ENCODE measurements around the gene TRIM44.
"Not testable (repeated sequence)": the region's sequence is repeated elsewhere in the genome, so short reads cannot be mapped to it uniquely, and the experiment has no call there.

TRIM44 gene

GRCh38 chr11:35740061-35740799 is 77.7 kb downstream of the TRIM44 start:
- in situ Hi-C loops (cut with MboI; ENCODE audit: low pct_unique_long_range_greater_than_20kb, low sequenced_read_pairs): no loop called here
- no peak for DNase-seq

- in situ Hi-C loops (cut with MboI; ENCODE audit: low pct_unique_long_range_greater_than_20kb, low sequenced_read_pairs): no loop called here
- peak; percentile 11 for DNase-seq
These were observed 80.3 kb downstream of the TRIM44 start for GRCh38 chr11:35742707-35743454.

- in situ Hi-C loops (cut with MboI; ENCODE audit: low pct_unique_long_range_greater_than_20kb, low sequenced_read_pairs): no loop called here
- DNase-seq: no peak
These were observed 84.0 kb downstream of the TRIM44 start for GRCh38 chr11:35746356-35747153.

GRCh38 chr11:35747668-35748067 is 85.1 kb downstream of the TRIM44 start:
- no peak for DNase-seq
- in situ Hi-C loops (cut with MboI; ENCODE audit: low pct_unique_long_range_greater_than_20kb, low sequenced_read_pairs): no loop called here

GRCh38 chr11:35748644-35749043 is 86.1 kb downstream of the TRIM44 start:
- DNase-seq: no peak
- in situ Hi-C loops (cut with MboI; ENCODE audit: low pct_unique_long_range_greater_than_20kb, low sequenced_read_pairs): no loop called here

GRCh38 chr11:35750315-35750714 is 87.7 kb downstream of the TRIM44 start:
- in situ Hi-C loops (cut with MboI; ENCODE audit: low pct_unique_long_range_greater_than_20kb, low sequenced_read_pairs): no loop called here
- DNase-seq: no peak

- in situ Hi-C loops (cut with MboI; ENCODE audit: low pct_unique_long_range_greater_than_20kb, low sequenced_read_pairs): no loop called here
- no peak for DNase-seq
These were observed 88.5 kb downstream of the TRIM44 start for GRCh38 chr11:35750981-35751663.

- no peak for DNase-seq
- in situ Hi-C loops (cut with MboI; ENCODE audit: low pct_unique_long_range_greater_than_20kb, low sequenced_read_pairs): no loop called here
These were observed 89.1 kb downstream of the TRIM44 start for GRCh38 chr11:35751664-35752061.

GRCh38 chr11:35752115-35752514 is 89.5 kb downstream of the TRIM44 start:
- DNase-seq: no peak

GRCh38 chr11:35753573-35753972 is 91.0 kb downstream of the TRIM44 start:
- in situ Hi-C loops (cut with MboI; ENCODE audit: low pct_unique_long_range_greater_than_20kb, low sequenced_read_pairs); DNase-seq: not testable (repeated sequence)

More at GRCh38 chr11:35752115-35752514, 89.5 kb downstream of the TRIM44 start:
- in situ Hi-C loops (cut with MboI; ENCODE audit: low pct_unique_long_range_greater_than_20kb, low sequenced_read_pairs): no loop called here

GRCh38 chr11:35759951-35760350 is 97.4 kb downstream of the TRIM44 start:
- in situ Hi-C loops (cut with MboI; ENCODE audit: low pct_unique_long_range_greater_than_20kb, low sequenced_read_pairs); DNase-seq: not testable (repeated sequence)

GRCh38 chr11:35761899-35762298 is 99.3 kb downstream of the TRIM44 start:
- DNase-seq: no peak
- in situ Hi-C loops (cut with MboI; ENCODE audit: low pct_unique_long_range_greater_than_20kb, low sequenced_read_pairs): no loop called here

GRCh38 chr11:35763301-35763700 is 100.7 kb downstream of the TRIM44 start:
- in situ Hi-C loops (cut with MboI; ENCODE audit: low pct_unique_long_range_greater_than_20kb, low sequenced_read_pairs): no loop called here
- DNase-seq: no peak

GRCh38 chr11:35763765-35764164 is 101.2 kb downstream of the TRIM44 start:
- no peak for DNase-seq
- in situ Hi-C loops (cut with MboI; ENCODE audit: low pct_unique_long_range_greater_than_20kb, low sequenced_read_pairs): no loop called here

GRCh38 chr11:35764417-35764816 is 101.8 kb downstream of the TRIM44 start:
- DNase-seq: no peak
- in situ Hi-C loops (cut with MboI; ENCODE audit: low pct_unique_long_range_greater_than_20kb, low sequenced_read_pairs): no loop called here

GRCh38 chr11:35765211-35765610 is 102.6 kb downstream of the TRIM44 start:
- DNase-seq: no peak
- in situ Hi-C loops (cut with MboI; ENCODE audit: low pct_unique_long_range_greater_than_20kb, low sequenced_read_pairs): no loop called here

GRCh38 chr11:35766651-35767050 is 104.1 kb downstream of the TRIM44 start:
- in situ Hi-C loops (cut with MboI; ENCODE audit: low pct_unique_long_range_greater_than_20kb, low sequenced_read_pairs): no loop called here

GRCh38 chr11:35770425-35770824 is 107.8 kb downstream of the TRIM44 start:
- in situ Hi-C loops (cut with MboI; ENCODE audit: low pct_unique_long_range_greater_than_20kb, low sequenced_read_pairs); DNase-seq: not testable (repeated sequence)

More at GRCh38 chr11:35766651-35767050, 104.1 kb downstream of the TRIM44 start:
- no peak for DNase-seq

- no peak for DNase-seq
- in situ Hi-C loops (cut with MboI; ENCODE audit: low pct_unique_long_range_greater_than_20kb, low sequenced_read_pairs): no loop called here
These were observed 109.1 kb downstream of the TRIM44 start for GRCh38 chr11:35771722-35772121.

All from KBM-7 (cell line).